ENCODE data around the gene KRT27.
"Not testable (repeated sequence)": the region's sequence is repeated elsewhere in the genome, so short reads cannot be mapped to it uniquely, and the experiment has no call there.

KRT27 gene

GRCh38 chr17:40753804-40754203, 28.5 kb downstream of the KRT27 start:
- DNase-seq, result no peak

DNA sequence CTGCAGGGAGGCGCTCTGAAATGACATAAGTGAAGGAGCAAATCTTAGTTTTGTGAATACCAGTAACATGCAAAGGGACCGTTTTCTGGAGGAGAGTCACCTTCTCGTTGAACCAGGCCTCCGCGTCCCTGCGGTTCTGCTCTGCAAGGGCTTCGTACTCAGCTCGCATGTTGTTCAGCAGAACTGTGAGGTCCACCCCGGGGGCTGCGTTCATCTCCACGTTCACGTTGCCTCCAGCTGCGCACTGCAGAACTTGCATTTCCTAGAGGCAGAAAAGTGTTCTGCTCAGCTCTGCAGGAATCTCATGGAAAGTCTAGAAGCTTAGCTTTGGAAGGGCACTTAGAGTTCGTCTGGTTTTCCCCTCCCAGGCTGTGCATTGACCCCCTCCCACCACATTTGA, 31.3 kb downstream of the KRT27 start:
- no peak for DNase-seq

DNA sequence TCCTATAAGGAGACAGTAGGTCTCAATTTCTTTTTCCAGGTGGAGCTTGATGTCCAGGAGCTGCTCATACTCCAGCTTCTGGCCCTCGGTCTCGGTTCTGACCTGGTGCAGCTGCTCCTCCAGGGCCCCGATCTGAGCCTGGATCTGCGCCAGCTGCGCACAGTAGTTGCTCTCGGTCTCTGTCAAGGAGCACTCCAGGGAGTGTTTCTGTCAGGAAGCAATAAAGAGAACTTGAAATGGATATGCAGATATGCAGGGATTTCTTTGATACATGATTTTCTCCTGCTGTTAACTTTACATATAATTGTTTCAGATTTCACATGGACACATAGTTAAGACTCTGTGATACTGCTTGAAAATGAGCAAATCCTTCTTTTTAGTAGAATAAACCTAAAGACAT, 32.0 kb downstream of the KRT27 start:
- no peak for DNase-seq

GRCh38 chr17:40748666-40749065, 33.7 kb downstream of the KRT27 start:
- not testable (repeated sequence) for DNase-seq

GRCh38 chr17:40738553-40738952, 43.8 kb downstream of the KRT27 start:
- no peak for DNase-seq

- no peak for DNase-seq
These were observed 47.3 kb downstream of the KRT27 start for GRCh38 chr17:40735016-40735415.

GRCh38 chr17:40734018-40734417, 48.3 kb downstream of the KRT27 start:
- no peak for DNase-seq

DNA sequence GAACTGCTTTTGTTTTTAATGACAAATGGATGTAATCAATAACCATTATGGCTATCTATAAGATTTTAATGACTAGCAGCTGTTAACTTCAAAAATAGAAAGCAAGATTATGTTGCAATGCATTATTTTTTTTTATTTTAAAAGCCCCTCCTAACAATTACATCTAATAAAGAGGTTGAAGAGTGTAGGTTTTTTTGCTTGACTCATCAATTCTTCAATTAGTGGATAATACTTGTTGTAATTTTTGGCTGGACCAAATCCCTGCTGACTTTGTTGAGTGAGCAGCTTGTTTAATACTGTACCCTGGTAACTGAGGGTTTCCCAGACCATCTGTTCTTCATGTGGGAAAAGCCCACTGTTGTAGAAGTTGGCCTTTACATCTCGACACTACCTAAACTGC, 51.4 kb downstream of the KRT27 start:
- DNase-seq, result no peak

- DNase-seq, result no peak
These were observed 54.7 kb downstream of the KRT27 start for GRCh38 chr17:40727447-40728231.

GRCh38 chr17:40726919-40727318, 55.4 kb downstream of the KRT27 start:
- peak; percentile 12 for DNase-seq
